HEK293T (cell line): Measurements from ENCODE around the gene IL21.
"Not testable (repeated sequence)": the region's sequence is repeated elsewhere in the genome, so short reads cannot be mapped to it uniquely, and the experiment has no call there.

Experiments
- CTCF ChIA-PET: fragments of 350-600 bp; formaldehyde crosslinking; extraction: SDS; loops from one replicate; lab custom pipeline; 2021; ENCODE audit warnings: antibody characterized with exemption, inconsistent platforms; lab: Yijun Ruan, JAX
- POLR2A ChIA-PET: fragments of 350-600 bp; formaldehyde crosslinking; extraction: SDS; loops from one replicate; lab custom pipeline; 2020; ENCODE audit warnings: antibody characterized with exemption, inconsistent platforms; lab: Yijun Ruan, JAX
- DNase-seq: peaks from one replicate; pipeline ENCODE4 v3.0.0; 2012; ENCODE audit warnings: mixed read lengths; ENCODE audit errors: extremely low spot score
- ARNT ChIP-seq: fragments of 450-650 bp; IDR thresholded peaks from 2 replicates; pipeline ENCODE4 v1.6.1; 2017; ENCODE audit warnings: mild to moderate bottlenecking
- BHLHE40 ChIP-seq: fragments of 450-650 bp; IDR thresholded peaks from 2 replicates; pipeline ENCODE4 v1.6.1; 2016; ENCODE audit warnings: mild to moderate bottlenecking, moderate library complexity, borderline replicate concordance
- CTBP1 ChIP-seq: fragments of 450-650 bp; IDR thresholded peaks from 2 replicates; pipeline ENCODE4 v1.6.1; 2016; ENCODE audit warnings: borderline replicate concordance
- ELF4 ChIP-seq: fragments of 450-650 bp; IDR thresholded peaks from 2 replicates; pipeline ENCODE4 v1.6.1; 2017; ENCODE audit warnings: antibody characterized with exemption
- FOXA1 ChIP-seq: fragments of 450-650 bp; IDR thresholded peaks from 2 replicates; pipeline ENCODE4 v1.6.1; 2016; ENCODE audit warnings: mild to moderate bottlenecking
- FOXK2 ChIP-seq: fragments of 450-650 bp; IDR thresholded peaks from 2 replicates; pipeline ENCODE4 v1.6.1; 2016; ENCODE audit warnings: mild to moderate bottlenecking
- FOXM1 ChIP-seq: fragments of 450-650 bp; IDR thresholded peaks from 2 replicates; pipeline ENCODE4 v1.6.1; 2017; ENCODE audit warnings: mild to moderate bottlenecking, borderline replicate concordance
- HDGF ChIP-seq: fragments of 450-650 bp; IDR thresholded peaks from 2 replicates; pipeline ENCODE4 v1.6.1; 2017; ENCODE audit warnings: antibody characterized with exemption, borderline replicate concordance
- L3MBTL2 ChIP-seq: fragments of 450-650 bp; conservative IDR thresholded peaks from 2 replicates; pipeline ENCODE4 v1.6.1; 2016; ENCODE audit warnings: mild to moderate bottlenecking
- LEF1 ChIP-seq: fragments of 450-650 bp; IDR thresholded peaks from 2 replicates; pipeline ENCODE4 v1.6.1; 2017; ENCODE audit warnings: mild to moderate bottlenecking, borderline replicate concordance
- NFRKB ChIP-seq: fragments of 450-650 bp; IDR thresholded peaks from 2 replicates; pipeline ENCODE4 v1.6.1; 2016; ENCODE audit warnings: mild to moderate bottlenecking, moderate library complexity
- PKNOX1 ChIP-seq: fragments of 450-650 bp; IDR thresholded peaks from 2 replicates; pipeline ENCODE4 v1.6.1; 2016
- SP1 ChIP-seq: fragments of 450-650 bp; IDR thresholded peaks from 2 replicates; pipeline ENCODE4 v1.6.1; 2017
- SUZ12 ChIP-seq: fragments of 450-650 bp; IDR thresholded peaks from 2 replicates; pipeline ENCODE4 v1.6.1; 2016; ENCODE audit warnings: mild to moderate bottlenecking
- TARDBP ChIP-seq: fragments of 450-650 bp; IDR thresholded peaks from 2 replicates; pipeline ENCODE4 v1.6.1; 2016
- ZNF384 ChIP-seq: fragments of 450-650 bp; IDR thresholded peaks from 2 replicates; pipeline ENCODE4 v1.6.1; 2016

Gene IL21

GRCh38 chr4:122663814-122664610 lies 43.1 kb upstream of the IL21 start:
- TF ChIP-seq ZNF384: no peak
- ChIA-PET POLR2A (no interaction called here), CTCF (no interaction called here)
- no peak for DNase-seq

DNA sequence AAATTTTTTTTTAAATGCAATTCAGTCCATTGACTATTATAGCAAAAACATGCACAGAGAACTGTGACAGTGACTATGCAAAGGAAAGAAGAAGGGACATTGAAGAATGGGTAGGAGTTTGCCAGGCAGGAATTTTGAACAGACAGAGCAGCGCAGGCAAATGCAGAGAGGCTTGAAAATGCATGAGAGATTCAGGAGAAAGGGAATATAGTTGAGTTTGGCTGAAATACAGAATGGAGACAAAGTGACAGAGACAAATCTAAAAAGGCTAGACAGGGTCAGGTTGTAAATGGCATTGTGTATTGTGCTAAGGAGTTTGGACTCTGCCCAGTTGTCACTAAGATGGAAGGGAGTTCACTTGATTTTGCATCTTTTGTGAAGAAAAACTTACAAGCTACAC lies 42.4 kb upstream of the IL21 start:
- ChIA-PET CTCF (no interaction called here), POLR2A (no interaction called here)
- DNase-seq: no peak
- TF ChIP-seq ELF4 (no peak), FOXM1 (no peak), FOXK2 (no peak), LEF1 (no peak), BHLHE40 (no peak), FOXA1 (no peak), PKNOX1 (no peak), TARDBP (no peak), ZNF384 (no peak), L3MBTL2 (no peak), CTBP1 (no peak)

- POLR2A ChIA-PET: no interaction called here
- DNase-seq: no peak
- no peak for TF ChIP-seq ZNF384
- TF ChIP-seq SUZ12: no peak
- no peak for TF ChIP-seq ARNT
- no peak for TF ChIP-seq FOXK2
- TF ChIP-seq ELF4: no peak
- no peak for TF ChIP-seq TARDBP
- TF ChIP-seq NFRKB: no peak
- CTCF ChIA-PET: no interaction called here
Measured at GRCh38 chr4:122662701-122663100, 41.8 kb upstream of the IL21 start.

DNA sequence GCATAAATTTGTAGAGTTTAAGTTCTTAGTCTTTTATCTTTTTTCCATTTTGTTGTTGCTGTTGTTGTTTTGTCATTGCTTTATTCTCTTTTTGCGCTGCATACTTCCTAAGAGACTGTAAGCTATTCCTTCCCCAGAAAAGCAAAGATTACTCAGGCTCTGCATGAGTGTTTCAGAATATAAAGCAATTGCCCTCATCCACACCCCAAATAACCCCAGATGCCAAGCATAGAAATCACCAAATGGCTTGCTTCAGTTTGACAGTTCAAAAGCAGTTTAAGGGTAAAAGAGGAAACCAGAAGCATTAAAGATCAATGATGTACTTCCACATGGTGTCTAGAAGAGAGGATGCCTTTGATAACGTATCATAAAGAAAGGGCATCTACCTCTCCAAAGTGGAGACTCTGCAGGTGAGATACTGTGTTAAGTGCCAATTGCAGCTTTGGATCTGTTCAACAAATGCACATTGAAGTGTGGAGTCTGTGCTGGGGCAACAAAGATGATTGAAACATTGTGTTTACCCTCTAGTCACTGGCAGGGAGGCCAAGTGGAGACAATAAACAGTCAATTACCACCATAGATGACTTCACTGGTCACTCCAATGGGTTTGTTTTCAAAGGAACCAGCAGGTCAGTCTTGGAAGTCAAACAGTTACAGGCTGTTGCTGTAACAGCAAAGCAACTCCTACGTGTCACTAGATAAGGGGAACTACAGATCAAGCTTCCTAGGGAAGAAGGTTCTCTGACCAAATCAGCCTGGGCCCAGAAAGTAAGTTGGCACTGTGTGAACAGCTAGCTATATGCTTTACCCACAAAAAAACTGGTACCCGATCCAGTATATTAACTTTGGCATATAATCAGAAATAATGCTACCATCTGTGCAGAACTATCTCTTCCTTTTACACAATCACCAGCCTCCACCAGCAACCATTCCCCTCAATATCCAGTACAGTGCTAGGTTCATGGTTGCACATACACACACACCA lies 40.6 kb upstream of the IL21 start:
- ChIA-PET POLR2A (no interaction called here), CTCF (no interaction called here)
- no peak for TF ChIP-seq L3MBTL2
- no peak for TF ChIP-seq ELF4
- TF ChIP-seq FOXK2: no peak
- no peak for TF ChIP-seq BHLHE40
- no peak for TF ChIP-seq ZNF384
- no peak for TF ChIP-seq SUZ12
- TF ChIP-seq ARNT: no peak
- TF ChIP-seq FOXM1: no peak
- no peak for TF ChIP-seq CTBP1
- TF ChIP-seq PKNOX1: no peak
- no peak for TF ChIP-seq SP1
- TF ChIP-seq FOXA1: no peak
- TF ChIP-seq HDGF: no peak
- TF ChIP-seq TARDBP: no peak
- no peak for TF ChIP-seq NFRKB
- TF ChIP-seq LEF1: no peak
- no peak for DNase-seq

DNA sequence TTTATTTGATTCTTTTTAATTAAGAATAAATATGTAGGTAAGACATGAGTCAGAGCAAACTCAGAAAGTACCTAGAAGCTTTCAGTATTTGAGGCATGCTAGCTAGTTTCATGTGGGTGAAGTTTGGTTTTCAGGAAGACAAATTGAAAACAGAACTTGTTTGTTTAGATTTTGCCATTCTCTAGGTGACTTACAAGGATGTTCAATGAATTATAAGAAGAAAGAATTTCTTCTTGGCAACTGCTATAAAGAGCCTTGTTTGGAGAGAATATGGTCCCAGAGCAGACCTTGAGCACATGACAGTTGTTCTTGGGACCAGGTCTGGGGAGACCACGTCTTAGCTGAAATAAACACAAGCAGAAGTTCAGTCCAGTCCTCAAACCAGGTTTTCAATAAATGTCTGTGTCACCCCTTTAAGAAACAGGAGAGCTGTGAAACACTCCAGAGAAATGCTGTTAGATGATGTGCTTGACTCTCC lies 38.0 kb upstream of the IL21 start:
- CTCF ChIA-PET: no interaction called here

DNA sequence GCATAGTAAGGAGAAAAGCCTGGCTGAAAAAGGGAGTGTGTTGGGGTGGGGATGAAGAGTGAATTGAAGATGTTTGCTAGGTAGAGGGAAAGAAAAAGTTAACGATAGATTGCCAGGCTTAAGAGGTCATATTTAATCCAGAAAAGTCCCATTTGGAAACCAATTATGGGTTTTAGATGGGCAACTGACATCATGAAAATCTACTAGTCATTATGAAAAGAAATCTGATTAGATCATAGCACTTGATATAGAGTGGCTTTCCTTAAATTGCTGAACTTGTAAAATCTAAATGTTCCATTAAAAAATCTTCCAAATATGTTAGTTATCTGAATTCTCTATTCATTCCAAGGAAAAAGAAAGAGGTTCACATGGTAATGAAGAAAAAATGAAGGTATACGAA lies 37.5 kb upstream of the IL21 start:
- POLR2A ChIA-PET: no interaction called here
- no peak for DNase-seq
- CTCF ChIA-PET: no interaction called here
- no peak for TF ChIP-seq FOXK2
- no peak for TF ChIP-seq NFRKB

More for the DNA sequence above, 38.0 kb upstream of the IL21 start:
- POLR2A ChIA-PET: no interaction called here
- TF ChIP-seq FOXK2 (no peak), ZNF384 (no peak), CTBP1 (no peak), FOXM1 (no peak), BHLHE40 (no peak), ELF4 (no peak), NFRKB (no peak), SP1 (no peak), FOXA1 (no peak)
- DNase-seq: no peak

DNA sequence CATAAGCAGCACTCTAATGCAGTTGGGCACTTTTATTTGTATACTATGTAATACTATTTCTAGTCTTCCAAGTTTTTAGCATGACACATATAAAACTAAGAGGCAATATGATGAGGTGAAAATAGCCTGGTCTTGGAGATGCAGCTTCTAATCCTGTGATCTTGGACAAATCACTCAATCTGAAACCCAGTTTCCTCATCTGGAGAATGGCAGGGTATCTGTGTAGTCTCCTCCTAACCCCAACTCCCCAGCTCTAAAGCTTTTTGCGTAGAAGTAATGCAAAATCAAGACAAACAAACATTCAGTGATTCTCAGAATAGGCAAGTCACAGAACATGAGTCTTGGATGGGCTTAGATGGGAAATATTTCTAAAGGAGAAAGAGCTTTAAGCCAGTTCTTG lies 36.7 kb upstream of the IL21 start:
- DNase-seq: no peak
- ChIA-PET POLR2A (no interaction called here), CTCF (no interaction called here)
- TF ChIP-seq ZNF384 (no peak), LEF1 (no peak)

- CTCF ChIA-PET, DNase-seq: not testable (repeated sequence)
- POLR2A ChIA-PET: interaction anchor here (0.5 kb wide), 1 partner anchor 361 kb away, joined by 3 read pairs; no protein-coding TSS in a partner anchor
Measured at GRCh38 chr4:122656583-122656982, 35.7 kb upstream of the IL21 start.
